Measurements from ENCODE around the gene SRP9.
"Not testable (repeated sequence)": the region's sequence is repeated elsewhere in the genome, so short reads cannot be mapped to it uniquely, and the experiment has no call there.

The SRP9 gene

DNA sequence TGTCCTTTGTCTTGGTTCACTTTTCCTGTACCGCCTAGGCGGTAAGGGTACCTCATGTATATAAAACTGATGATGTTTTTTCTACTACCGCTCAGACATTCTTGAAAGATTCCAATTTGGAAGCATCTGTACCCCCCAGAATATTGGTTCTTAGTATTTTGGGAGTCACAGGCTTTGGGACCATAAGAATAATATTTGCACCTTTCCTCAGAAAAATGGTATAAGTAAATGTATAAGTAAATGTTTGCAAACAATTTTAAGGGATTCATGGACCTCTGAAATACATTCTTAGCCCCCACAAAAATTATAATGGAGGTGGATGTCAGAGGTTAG, 677 bp downstream of the SRP9 start:
- Mint-ChIP-seq H3K27me3 (no peaks in the 10 kb centered on the region), H3K9me3 (peaks cover 2% of the 10 kb centered on the region), H3K27ac (no peak overlapping the region), H3K4me1 (ENCODE audit: low read depth) (peaks cover 39% of the 10 kb centered on the region), H3K4me3 (no peak overlapping the region), H3K36me3 (ENCODE audit: low read depth) (peaks cover 37% of the 10 kb centered on the region)
- no peak for DNase-seq

DNA sequence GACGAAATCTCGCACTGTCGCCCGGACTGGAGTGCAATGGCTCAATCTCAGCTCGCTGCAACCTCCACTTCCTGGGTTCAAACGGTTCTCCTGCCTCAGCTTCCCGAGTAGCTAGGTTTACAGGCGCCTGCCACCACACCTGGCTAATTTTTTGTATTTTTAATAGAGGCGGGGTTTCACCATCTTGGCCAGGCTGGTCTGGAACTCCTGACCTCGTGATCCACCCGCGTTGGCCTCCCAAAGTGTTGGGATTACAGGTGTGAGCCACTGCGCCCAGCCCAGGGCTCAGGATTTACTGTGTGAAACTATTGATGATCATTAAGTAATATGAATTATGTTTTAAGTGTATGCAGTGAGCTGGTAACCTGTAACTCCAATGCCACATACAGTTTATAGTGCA, 1.5 kb downstream of the SRP9 start:
- H3K4me3 Mint-ChIP-seq, DNase-seq, H3K27me3 Mint-ChIP-seq, H3K9me3 Mint-ChIP-seq, H3K27ac Mint-ChIP-seq: not testable (repeated sequence)
- Mint-ChIP-seq H3K4me1 (ENCODE audit: low read depth) (peaks cover 47% of the 10 kb centered on the region), H3K36me3 (ENCODE audit: low read depth) (peaks cover 45% of the 10 kb centered on the region)

DNA sequence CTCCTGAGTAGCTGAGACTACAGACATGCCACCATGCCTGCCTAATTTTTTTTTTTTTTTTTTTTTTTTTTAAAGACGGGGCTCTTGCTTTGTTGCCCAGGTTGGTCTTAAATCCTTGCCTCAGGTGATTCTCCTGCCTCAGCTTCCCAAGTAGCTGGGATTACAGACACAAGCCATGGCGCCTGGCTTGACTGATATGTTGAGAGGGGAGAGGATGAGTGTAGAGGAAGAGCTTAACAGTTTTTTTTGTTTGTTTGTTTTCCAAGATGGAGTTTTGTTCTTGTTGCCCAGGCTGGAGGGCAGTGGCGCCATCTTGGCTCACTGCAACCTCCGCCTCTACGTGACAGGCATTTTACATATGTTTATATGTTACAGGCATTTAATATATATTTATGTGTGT, 2.5 kb downstream of the SRP9 start:
- Mint-ChIP-seq H3K4me1 (ENCODE audit: low read depth) (peaks cover 46% of the 10 kb centered on the region), H3K36me3 (ENCODE audit: low read depth) (peaks cover 51% of the 10 kb centered on the region), H3K9me3 (no peaks in the 10 kb centered on the region), H3K4me3 (peak overlapping the region; percentile 62), H3K27ac (peak overlapping the region; percentile 71), H3K27me3 (no peaks in the 10 kb centered on the region)
- no peak for DNase-seq

DNA sequence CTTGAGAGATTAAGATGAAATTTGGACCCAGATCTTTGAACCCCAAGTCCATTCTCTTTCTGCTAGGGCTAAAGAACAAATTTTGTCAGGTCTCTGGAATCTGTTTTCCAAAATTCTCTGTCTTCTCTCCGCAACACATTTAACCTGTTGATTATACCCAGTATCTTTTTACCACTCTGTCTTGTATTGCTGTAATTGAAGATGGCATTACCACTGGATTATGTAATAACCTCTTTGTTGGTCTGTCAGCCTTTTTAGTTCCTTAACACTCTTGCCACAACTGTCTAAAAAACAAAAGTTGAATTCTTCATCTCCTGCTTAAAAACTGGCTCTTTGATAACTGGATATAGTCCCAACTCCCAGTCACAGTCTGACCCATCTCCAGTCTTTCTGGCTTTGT, 3.0 kb downstream of the SRP9 start:
- H3K4me3 Mint-ChIP-seq: peak overlapping the region; percentile 41
- H3K27me3 Mint-ChIP-seq: no peaks in the 10 kb centered on the region
- H3K36me3 Mint-ChIP-seq (ENCODE audit: low read depth): peaks cover 56% of the 10 kb centered on the region
- no peaks in the 10 kb centered on the region for H3K9me3 Mint-ChIP-seq
- DNase-seq: no peak
- peaks cover 46% of the 10 kb centered on the region for H3K4me1 Mint-ChIP-seq (ENCODE audit: low read depth)
- peak overlapping the region; percentile 83 for H3K27ac Mint-ChIP-seq

DNA sequence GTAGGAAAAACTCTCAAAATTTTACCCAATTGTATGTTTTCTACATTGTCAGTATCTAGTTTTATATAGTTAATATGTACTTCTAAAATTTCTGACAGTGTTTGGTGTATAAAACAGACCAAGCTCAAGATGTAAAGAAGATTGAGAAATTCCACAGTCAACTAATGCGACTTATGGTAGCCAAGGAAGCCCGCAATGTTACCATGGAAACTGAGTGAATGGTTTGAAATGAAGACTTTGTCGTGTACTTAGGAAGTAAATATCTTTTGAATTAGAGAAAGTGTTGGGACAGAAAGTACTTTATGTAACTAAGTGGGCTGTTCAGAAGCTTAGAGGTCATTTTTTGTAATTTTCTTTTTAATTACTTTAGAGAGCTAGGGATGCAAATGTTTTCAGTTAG, 11.5 kb downstream of the SRP9 start:
- H3K4me3 Mint-ChIP-seq, H3K27ac Mint-ChIP-seq, H3K27me3 Mint-ChIP-seq, H3K9me3 Mint-ChIP-seq, DNase-seq: not testable (repeated sequence)
- Mint-ChIP-seq H3K36me3 (ENCODE audit: low read depth) (peaks cover 90% of the 10 kb centered on the region), H3K4me1 (ENCODE audit: low read depth) (peaks cover 17% of the 10 kb centered on the region)

DNA sequence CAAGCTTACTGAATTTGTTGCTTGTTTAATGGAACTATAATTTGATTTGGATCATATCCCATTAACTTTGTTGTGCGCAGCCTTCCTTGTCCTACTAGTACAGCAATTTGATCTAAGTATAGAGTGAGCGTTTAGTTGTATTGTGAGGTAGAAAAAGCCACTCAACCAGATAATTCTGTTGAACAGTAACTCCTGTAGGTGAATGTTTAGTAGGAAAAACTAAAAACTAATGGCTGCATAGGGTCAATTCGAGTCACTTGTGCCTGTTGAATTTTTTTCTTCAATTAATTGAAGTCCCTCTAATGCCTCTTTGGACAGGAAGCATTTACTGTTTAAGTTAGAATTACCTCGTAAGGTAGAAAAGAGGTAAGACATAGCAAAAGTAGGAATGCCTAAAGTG, 17.3 kb downstream of the SRP9 start:
- Mint-ChIP-seq H3K9me3 (no peaks in the 10 kb centered on the region), H3K4me1 (ENCODE audit: low read depth) (no peaks in the 10 kb centered on the region), H3K4me3 (no peak overlapping the region), H3K27me3 (no peaks in the 10 kb centered on the region), H3K36me3 (ENCODE audit: low read depth) (peaks cover 59% of the 10 kb centered on the region), H3K27ac (no peak overlapping the region)
- no peak for DNase-seq

DNA sequence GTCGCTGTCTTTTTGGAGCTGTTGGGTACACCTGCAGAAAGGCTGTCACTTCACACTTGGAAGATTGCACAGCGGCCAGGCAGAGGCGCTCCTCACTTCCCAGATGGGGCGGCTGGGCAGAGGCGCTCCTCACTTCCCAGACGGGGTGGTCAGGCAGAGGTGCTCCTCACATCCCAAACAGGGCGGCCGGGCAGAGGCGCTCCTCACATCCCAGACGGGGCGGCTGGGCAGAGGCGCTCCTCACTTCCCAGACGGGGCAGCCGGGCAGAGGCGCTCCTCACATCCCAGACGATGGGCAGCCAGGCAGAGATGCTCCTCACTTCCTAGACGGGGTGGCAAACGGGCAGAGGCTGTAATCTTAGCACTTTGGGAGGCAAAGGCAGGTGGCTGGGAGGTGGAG, 18.5 kb downstream of the SRP9 start:
- H3K27me3 Mint-ChIP-seq; H3K9me3 Mint-ChIP-seq; H3K4me1 Mint-ChIP-seq (ENCODE audit: low read depth); DNase-seq; H3K27ac Mint-ChIP-seq; H3K4me3 Mint-ChIP-seq: not testable (repeated sequence)
- peaks cover 48% of the 10 kb centered on the region for H3K36me3 Mint-ChIP-seq (ENCODE audit: low read depth)

DNA sequence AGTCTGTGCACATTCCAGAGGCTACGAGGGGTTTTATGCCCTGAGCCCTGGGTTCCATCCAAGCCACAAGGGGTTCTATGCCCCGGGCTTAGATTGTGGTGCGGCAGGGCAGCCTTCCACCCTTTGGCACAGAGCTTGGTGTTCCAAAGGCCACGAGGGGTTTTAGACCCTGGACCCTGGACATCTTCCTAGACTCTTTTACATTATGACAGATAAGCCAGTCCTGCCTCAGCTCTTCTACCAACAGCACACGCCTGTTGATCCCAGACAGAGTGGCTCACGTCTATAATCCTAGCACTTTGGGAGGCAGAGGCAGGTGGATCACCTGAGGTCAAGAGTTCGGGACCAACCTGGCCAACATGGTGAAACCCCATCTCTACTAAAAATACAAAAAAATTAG, 23.5 kb downstream of the SRP9 start:
- not testable (repeated sequence) for H3K36me3 Mint-ChIP-seq (ENCODE audit: low read depth); DNase-seq; H3K9me3 Mint-ChIP-seq; H3K4me3 Mint-ChIP-seq; H3K27ac Mint-ChIP-seq; H3K27me3 Mint-ChIP-seq; H3K4me1 Mint-ChIP-seq (ENCODE audit: low read depth)

DNA sequence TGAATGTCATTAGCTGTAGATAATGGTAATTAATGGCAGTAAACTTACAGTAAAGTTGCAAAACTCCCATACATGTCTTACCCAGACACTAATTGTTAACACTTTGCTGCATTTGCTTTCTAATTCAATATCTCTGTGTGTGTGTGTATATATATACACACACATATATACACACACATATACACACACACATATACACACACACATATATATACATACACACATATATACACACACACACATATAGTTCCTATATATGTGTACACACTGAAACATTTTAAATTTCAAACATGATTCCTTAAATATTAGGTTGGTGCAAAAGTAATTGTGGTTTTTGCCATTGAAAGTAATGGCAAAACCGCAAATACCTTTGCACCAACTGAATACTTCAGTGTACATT, 28.6 kb downstream of the SRP9 start:
- H3K27ac Mint-ChIP-seq: no peak overlapping the region
- H3K4me1 Mint-ChIP-seq (ENCODE audit: low read depth): peaks cover 15% of the 10 kb centered on the region
- H3K36me3 Mint-ChIP-seq (ENCODE audit: low read depth): no peaks in the 10 kb centered on the region
- peaks cover 6% of the 10 kb centered on the region for H3K27me3 Mint-ChIP-seq
- no peaks in the 10 kb centered on the region for H3K9me3 Mint-ChIP-seq
- no peak for DNase-seq
- H3K4me3 Mint-ChIP-seq: no peak overlapping the region

DNA sequence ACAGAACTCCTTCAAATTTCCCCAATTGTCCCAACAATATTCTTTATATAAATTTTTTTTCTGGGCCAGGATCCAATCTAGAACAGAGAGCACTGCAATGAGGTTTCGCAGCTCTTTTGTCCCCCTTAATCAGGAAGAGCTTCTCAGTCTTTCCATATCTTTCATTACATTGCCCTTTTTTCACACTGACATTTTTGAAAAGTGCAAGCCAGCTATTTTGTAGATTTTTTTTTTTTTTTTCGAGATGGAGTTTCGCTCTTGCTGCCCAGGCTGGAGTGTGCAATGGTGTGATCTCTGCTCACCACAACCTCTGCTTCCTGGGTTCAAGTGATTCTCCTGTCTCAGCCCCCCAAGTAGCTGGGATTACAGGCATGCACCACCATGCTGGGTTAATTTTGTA, 29.1 kb downstream of the SRP9 start:
- not testable (repeated sequence) for DNase-seq; H3K27ac Mint-ChIP-seq; H3K9me3 Mint-ChIP-seq; H3K4me3 Mint-ChIP-seq; H3K27me3 Mint-ChIP-seq; H3K36me3 Mint-ChIP-seq (ENCODE audit: low read depth)
- H3K4me1 Mint-ChIP-seq (ENCODE audit: low read depth): peaks cover 15% of the 10 kb centered on the region

DNA sequence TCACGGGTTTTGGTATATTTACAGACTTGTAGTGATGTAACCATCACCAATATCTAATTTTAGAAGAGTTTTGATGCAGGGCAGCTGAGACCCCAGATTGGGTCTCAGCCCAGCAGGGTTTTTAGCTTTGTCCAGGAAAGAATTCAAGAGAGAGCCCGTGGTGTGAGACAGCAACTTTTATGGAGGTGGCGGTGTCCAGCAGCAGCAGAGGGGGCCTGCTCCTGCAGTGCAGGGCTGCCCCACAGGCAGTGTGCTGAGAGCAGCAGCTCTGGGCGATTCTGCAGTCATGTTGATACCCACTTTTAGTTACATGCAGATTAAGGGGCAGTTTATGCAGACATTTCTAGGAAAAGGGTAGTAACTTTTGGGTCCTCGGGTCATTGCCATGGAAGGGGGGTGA, 30.5 kb downstream of the SRP9 start:
- DNase-seq: no peak
- Mint-ChIP-seq H3K4me3 (no peak overlapping the region), H3K36me3 (ENCODE audit: low read depth) (no peaks in the 10 kb centered on the region), H3K9me3 (no peaks in the 10 kb centered on the region), H3K4me1 (ENCODE audit: low read depth) (peaks cover 15% of the 10 kb centered on the region), H3K27me3 (peaks cover 6% of the 10 kb centered on the region), H3K27ac (no peak overlapping the region)

DNA sequence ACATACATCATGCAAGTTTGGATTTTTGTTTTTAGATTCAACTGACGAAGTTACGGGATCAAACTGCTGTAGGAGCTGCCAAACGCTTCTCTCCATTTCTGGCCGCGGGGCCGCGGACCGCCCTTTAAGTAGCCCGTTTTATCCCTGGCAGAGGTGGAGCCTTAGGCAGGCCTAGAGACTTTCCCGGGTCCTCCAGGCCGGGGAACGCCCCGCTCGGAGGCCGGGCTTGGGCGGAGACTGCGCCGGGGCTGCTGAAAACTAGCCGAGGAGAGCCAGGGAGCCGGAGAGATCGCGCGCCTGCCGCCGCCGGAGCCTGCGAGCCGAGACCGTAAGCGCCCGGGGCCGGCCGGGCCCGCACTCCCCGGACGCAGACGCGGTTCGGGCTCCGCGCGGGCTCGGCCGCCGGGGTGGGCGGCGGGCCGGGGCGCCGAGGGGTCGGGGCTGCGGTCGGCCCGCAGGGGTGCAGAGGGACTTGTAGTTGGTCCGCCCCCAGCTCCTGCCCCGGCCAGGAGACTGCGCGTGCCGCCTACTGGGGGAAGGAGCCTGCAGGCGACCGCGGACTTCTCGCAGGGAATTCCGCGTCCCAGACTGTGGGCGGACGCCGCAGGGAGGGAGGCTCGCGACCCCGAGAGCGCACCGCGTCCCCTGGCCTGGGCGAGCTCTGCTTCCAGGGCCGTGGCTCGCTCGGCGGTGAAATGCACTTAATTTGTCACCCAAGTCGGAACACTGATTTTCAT, 32.4 kb downstream of the SRP9 start, which contains the start of gene EPHX1:
Gene EPHX1 (plus strand): TSS at position 283 of the 737 bp plus-strand sequence. CDS start 18,606 bp downstream, outside the sequence.
- peak within 1 kb of the TSS; percentile 69 for H3K27ac Mint-ChIP-seq
- H3K36me3 Mint-ChIP-seq (ENCODE audit: low read depth): no peaks in the 10 kb centered on the region
- H3K4me1 Mint-ChIP-seq (ENCODE audit: low read depth): peaks cover 15% of the 10 kb centered on the region
- peaks cover 6% of the 10 kb centered on the region for H3K27me3 Mint-ChIP-seq
- H3K4me3 Mint-ChIP-seq: peak within 1 kb of the TSS; percentile 80
- no peaks in the 10 kb centered on the region for H3K9me3 Mint-ChIP-seq
- DNase-seq: peak; percentile 84

DNA sequence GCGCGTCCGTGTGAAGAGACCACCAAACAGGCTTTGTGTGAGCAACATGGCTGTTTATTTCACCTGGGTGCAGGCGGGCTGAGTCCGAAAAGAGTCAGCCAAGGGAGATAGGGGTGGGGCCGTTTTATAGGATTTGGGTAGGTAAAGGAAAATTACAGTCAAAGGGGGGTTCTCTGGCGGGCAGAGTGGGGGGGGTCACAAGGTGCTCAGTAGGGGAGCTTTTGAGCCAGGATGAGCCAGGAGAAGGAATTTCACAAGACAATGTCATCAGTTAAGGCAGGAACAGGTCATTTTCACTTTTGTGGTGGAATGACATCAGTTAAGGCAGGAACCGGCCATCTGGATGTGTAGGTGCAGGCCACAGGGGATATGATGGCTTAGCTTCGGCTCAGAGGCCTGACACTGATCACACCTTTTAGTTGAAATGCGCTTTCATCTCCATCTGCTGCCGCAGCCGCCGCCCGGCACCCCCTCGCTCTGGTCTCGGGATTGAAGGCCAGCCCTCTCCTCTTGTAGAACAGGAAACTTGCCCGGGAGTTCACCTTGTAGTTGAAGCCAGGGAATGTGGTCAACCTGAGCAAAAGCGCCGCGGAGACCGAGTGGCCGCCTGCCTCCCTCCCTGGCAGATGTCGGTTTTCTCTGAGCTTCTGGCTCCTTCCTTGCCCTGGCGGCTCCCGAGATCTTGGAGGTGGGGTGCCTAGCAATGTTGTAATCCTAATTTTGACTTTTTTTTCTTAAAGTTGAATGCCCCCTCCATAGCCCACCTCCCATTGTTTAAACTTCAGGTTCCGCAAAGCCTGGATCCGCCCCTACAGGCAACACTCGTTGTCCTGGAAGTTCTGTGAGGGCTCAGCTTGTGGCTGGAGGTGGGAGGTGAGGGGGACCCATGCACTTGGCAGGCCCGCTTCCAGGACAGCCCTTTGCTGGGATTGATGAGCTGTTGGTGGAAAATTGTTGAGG, 33.2 kb downstream of the SRP9 start:
- not testable (repeated sequence) for H3K9me3 Mint-ChIP-seq; DNase-seq; H3K36me3 Mint-ChIP-seq (ENCODE audit: low read depth); H3K27ac Mint-ChIP-seq; H3K27me3 Mint-ChIP-seq
- H3K4me3 Mint-ChIP-seq: peak overlapping the region; percentile 72
- H3K4me1 Mint-ChIP-seq (ENCODE audit: low read depth): peaks cover 15% of the 10 kb centered on the region

DNA sequence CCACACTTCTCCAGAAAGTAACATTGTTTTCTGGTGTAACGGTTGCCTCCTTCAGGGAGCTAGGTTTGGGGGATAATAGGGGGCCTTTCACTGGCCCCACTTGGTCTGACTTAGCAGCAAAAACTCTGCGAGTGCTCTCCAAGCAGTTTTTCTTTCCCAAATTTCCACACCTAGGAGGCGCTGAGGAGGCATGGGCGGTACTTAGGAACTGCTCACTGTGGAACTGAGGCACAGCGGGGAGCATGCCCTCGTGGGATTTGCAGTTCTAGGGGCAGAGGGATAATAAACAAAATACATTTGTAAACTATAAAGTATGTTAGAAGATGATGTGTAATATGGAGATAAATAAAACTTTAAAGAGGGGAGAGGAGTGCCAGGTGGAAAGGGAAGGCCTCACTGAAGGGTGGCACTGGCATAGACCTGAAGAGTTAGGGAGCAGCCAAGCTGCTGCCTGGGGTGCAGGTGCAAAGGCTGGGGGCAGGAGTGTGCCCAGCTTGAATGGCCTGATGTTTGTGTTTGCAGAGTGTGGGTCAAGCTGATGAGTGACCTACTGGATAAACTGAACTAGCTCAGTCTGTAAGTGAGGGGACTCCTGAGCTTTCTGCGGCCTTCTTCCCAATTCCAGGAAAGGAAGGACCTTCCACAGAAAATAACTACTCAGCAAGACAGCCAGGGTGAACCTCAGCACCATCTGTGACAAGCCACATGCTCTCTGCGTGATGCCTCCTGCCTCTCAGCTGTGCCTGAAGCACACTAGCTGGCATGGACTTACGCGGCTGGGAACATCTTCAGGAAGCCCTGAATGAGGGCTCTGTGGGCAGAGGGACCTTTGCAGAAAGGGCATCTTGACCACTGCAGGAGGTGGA, 34.2 kb downstream of the SRP9 start:
- H3K4me3 Mint-ChIP-seq: no peak overlapping the region

More for the DNA sequence above, 34.2 kb downstream of the SRP9 start:
- no peak for DNase-seq
- Mint-ChIP-seq H3K27ac (no peak overlapping the region), H3K36me3 (ENCODE audit: low read depth) (no peaks in the 10 kb centered on the region), H3K4me1 (ENCODE audit: low read depth) (peaks cover 15% of the 10 kb centered on the region), H3K27me3 (peaks cover 6% of the 10 kb centered on the region), H3K9me3 (no peaks in the 10 kb centered on the region)

All from activated T-cell treated with anti-CD3 and anti-CD28 coated beads, Interleukin-2, amount 50 U/mL, for 24 hours (primary cell).